ENCODE measurements around the gene REPIN1.

Gene REPIN1

DNA sequence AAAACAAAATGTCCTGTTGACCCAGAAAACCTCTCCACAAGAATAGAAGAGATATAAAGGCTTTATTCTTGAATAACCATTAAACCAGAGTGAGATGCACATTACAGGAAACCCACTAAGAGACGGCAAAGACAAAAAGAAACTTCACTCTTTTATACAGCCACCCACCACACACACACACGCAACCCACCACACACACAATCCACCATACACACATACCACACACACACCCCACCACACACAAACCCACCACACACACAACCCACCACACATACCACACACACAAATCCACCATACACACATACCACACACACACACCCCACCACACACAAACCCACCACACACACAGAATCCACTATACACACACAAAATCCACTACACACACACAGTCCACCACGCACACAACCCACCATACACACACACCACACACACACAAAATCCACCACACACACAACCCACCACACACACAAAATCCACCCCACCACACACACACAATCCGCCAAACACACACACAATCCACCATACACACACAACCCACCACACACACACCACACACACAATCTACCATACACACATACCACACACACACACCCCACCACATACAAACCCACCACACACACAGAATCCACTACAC is 9.5 kb upstream of the REPIN1 start:
- no peak overlapping the region for H3K27ac ChIP-seq
- no peak for DNase-seq (ENCODE audit: low read depth, low spot score)

DNA sequence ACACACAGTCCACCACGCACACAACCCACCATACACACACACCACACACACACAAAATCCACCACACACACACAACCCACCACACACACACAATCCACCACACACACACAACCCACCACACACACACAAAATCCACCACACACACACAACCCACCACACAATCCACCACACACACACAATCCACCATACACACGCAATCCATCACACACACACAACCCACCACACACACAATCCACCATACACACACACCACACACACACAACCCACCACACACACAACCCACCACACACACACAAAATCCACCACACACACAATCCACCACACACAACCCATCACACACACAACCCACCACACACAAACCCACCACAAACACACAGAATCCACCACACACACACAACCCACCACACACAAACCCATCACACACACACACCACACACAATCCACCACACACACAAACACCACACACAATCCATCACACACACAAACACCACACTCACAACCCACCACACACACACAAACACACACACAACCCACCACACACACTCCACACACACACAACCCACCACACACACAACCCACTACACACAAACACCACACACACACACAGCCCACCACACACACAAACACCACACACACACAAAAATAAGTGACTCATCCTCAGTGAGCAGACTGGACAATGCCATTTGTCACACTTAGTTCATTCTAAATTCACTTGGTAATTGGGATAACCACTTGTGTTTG is 8.8 kb upstream of the REPIN1 start:
- no peak for DNase-seq (ENCODE audit: low read depth, low spot score)
- no peak overlapping the region for H3K27ac ChIP-seq

DNA sequence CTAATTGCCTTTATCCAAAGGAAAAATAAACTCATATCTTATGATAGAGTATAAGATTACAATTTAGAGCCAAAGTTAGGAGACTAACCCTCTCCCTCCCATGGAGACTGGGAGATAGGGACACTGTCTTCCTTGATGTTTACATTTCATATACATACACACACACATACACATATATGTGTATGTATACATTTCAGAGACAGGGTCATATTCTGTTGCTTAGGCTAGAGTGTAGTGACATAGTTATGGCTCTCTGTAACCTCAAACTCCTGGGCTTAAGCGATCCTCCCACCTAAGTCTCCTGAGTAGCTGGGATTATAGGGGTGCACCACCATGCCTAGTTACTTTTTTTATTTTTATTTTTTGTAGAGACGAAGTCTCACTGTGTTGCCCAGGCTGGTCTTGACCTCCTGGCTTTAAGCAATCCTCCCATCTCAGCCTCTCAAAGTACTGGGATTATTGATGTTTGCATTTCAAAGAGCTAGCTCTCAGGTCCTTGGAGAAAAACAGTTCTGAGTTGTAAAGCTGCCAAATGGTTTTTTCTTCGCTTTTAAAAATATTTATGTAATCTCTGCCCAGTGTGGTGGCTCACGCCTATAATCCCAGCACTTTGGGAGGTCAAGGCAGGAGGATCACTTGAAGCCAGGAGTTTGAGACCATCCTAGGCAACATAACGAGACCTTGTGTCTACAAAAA is 8.1 kb upstream of the REPIN1 start:
- DNase-seq (ENCODE audit: low read depth, low spot score), result no peak
- no peak overlapping the region for H3K27ac ChIP-seq

DNA sequence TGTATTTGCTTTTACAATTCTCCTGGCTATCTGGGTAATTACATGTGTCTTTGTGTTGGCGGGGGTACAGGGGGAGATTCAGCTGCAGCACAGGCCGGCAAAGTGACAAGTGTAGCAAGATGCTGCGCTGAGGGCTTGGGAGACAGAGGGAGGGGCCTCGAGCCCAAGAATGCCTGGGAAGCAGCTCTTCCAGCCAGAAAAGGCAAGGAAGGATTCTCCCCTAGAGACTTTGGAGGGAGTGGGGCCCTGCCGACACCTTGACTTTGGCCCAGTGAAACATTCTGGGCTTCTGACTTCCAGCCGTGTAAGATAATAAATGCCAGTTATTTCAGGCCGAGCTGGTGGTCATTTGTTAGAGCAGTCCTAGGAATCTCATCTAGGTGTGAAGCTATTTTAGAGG is 7.2 kb upstream of the REPIN1 start:
- H3K27ac ChIP-seq, result no peak overlapping the region
- no peak for DNase-seq (ENCODE audit: low read depth, low spot score)

DNA sequence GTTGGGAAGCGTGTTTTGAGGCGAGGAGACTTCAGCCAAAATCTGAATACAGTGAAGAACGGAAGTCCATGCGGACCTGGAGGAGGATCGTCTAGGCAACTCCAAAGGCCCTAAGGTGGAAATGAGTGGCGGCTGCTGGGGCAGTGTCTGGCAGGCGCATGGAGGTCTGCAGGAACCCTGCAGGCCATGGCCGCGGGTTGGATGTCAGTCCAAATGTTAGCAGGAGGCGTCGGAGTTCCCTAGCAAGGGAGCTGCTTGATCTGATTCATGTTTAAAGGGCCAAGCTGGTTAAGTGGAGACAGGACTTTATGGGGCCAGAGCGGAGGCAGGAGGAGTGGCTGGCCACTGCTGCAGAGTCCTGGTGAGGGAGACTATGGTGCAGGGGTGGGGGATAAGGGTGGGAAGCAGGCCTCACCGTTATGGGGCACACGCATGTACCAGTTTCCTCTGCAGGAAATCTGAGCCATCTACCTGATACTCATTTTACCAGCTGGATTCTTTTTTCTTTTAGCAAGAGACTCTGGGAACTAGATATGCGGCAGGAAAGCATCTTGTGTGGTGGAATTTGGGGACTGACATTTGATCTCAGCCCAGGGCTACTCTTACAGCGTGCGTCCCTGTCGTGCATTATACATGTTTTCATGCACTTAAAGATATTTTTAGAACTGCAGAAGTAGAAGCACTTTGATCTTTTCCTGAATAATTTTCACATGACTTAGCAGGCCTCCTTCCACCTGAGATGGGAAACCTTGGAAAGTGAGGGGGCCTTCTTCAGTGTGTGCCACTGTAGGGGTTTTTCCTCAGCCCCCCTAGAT is 6.6 kb upstream of the REPIN1 start:
- no peak for DNase-seq (ENCODE audit: low read depth, low spot score)
- H3K27ac ChIP-seq, result no peak overlapping the region

DNA sequence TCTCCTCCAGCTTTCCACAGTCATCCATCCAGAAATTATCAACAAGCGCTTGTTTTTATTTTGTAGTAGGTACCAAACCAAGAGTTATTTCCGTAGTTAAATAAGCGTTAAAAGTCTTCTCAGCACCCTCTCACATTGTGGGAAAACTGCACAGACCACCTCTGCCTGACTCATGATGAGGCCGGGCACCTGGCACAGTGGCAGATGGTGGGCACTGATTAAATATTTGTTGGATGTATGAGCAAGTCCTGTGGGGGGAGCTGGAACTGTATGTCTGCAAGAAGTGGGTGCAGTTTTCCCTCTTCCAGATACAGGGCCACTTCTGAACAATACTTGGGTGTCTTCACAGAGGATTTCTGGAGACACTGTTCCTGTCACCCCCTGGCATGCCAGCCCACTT is 5.3 kb upstream of the REPIN1 start:
- no peak for DNase-seq (ENCODE audit: low read depth, low spot score)
- no peak overlapping the region for H3K27ac ChIP-seq

DNA sequence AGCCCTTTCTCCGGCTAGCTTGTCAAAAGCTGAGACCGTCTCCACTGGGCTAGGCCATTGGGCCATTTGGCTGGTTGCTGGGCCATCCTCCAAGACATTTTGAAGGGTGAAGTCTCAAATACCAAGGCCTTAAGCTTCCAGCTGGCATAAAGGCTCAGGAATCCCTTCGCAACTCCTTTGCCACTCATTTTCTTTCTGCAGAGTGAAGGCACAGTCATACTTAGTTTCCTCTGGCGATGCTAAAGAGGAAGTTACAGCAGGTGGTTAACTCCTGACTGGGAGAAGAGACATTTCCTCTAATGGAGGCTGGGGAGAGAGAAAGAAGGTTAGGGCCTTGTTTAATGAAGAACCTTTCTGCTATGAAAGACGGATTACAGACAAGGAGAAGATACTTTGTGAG is 4.8 kb upstream of the REPIN1 start:
- H3K27ac ChIP-seq, result no peak overlapping the region
- no peak for DNase-seq (ENCODE audit: low read depth, low spot score)

DNA sequence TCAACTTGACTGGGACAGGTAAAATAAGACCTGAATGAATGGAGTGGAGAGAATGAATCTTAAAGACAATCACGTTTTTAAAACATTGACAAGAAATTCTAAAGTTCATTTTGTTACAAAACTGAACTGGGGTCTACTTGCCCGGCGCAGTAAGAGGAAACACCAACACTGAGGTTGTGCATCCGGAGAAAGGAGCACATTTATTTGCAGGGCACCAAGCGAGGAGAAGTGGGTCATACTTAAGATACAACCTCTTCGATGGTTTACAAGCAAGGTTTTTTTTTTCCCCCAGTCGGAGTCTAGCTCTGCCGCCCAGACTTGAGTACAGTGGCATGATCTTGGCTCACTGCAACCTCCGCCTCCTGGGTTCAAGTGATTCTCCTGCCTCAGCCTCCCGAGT is 3.4 kb upstream of the REPIN1 start:
- no peak for DNase-seq (ENCODE audit: low read depth, low spot score)
- no peak overlapping the region for H3K27ac ChIP-seq

DNA sequence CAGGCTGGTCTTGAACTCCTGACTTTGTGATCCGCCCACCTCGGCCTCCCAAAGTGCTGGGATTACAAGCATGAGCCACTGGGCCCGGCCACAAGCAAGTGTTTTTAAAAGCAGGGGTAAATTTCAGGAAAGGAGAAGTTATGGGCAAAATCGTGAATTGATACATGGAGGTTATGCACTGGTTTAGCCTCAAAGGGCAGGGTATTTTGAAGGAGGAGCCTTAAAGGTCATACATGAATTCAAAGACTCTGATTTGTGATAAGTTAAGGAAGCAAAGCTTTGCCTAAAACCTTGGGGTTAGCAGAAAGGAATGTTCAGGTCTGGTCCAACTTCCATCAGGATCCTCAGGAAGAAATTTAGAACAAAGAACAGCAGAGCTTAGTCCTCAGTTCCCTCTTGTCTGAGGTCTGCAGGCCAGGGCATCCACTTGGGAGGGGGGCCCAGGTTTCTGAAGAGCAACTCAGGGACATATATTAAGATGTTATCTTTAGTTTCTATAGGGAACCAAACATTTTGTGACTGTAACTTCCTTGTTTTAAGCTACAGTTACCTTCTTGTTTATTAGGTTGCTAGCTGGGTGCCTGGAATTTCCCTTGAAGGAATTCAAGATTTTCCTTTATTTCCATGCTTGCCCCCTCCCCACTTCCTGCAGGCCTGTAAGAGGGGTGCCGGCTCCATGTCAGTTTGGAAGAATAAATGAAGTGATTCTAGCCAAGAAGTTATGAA is 2.8 kb upstream of the REPIN1 start:
- DNase-seq (ENCODE audit: low read depth, low spot score), result no peak
- no peak overlapping the region for H3K27ac ChIP-seq

DNA sequence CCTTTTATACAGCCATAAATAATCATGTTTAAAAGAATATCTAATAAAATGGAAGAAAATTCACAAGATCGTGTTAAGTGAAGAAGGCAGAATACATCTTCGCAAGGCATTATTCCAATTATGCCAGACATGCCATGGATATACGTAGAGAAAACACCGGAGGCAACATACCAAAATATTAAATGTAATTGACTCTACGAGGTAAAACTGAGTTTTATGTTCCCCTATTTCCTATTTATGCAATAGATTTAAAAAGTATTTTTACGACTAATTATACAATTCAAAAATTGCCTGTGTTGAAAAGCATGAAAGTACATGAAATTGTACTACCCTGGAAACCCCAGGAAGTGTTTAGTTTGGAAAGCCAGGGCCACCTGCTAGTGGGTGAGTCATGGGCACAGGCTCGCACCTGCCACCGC is 936 bp upstream of the REPIN1 start:
- DNase-seq (ENCODE audit: low read depth, low spot score), result no peak
- H3K27ac ChIP-seq, result peak overlapping the region; percentile 58

DNA sequence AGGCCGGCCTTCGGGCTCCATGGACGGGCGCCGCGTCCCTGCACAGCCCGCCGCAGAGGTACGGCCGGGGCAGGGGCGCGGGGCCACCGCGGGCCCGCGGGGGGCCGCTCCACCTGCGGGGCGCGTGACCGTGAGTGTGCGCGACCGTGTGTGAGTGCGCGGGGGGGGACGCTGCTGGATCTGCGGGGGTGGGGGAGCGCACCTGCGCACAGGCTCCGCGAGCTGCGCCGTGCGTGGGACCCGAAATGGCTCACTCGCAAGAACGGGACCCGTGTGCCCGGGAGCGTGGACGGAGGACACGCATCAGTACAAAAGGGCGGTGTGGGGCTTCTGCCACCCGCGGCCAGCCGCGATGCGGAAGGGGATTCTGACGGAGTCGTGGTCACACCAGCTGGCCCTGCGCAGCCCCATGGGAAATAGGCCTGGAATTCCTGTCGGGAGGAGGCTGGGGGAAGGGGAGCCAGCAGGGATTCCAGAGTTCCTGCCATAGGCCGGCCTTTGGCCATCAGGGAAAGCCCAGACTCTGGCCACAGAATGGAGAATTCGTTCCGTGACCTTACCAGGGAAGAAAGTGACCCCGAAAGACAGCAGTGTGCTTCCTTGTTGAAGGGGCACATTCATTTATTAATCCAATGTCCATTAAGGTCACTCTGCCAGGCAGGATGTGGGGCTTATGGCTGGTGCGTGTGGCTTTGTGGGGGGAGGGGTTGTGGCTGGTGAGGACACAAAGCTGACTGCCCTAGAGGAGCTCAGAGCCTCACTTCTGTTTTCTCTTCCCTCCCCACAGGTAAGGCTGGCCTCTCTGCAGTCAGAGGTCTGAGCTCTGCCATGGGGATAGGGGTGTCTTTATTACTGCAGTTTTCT is 494 bp downstream of the REPIN1 start:
- no peak for DNase-seq (ENCODE audit: low read depth, low spot score)
- peak overlapping the region; percentile 58 for H3K27ac ChIP-seq

DNA sequence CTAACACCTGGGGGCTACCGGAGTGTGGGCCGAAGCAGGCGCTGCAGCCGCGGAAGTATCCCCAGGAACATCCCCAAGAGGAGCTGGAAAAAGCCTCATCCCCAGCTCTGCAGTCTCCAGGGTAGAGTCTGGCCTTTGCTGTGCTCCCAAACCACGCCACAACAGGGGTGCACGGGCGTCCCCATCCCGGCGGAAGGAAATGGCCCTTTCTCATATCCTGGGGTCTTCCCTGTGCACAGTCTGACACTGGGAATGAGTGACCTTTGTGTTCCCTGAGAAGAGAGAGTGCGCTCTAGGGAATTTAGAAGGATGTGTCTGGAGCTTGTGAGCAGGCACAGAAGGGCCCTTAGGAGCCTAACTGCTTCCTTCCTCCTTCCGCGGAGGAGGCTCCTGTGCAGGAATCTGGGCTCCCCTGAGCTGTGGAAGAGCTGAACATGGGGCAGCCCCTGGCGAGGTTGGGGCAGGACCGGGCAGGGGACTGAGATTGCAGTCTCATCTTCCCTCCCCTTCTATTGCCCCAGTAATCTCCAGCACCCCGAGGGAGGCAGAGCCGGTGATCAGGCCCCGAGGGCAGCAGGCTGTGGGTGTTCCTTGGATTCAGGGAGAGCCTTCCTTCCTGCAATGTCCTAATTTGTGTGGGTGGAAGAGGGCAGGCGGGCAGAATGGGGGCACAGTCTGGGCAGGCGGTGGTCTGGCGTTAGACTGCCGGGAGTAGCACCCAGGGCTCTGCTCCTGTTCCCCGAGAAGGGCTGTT is 1.3 kb downstream of the REPIN1 start:
- no peak for DNase-seq (ENCODE audit: low read depth, low spot score)
- peak overlapping the region; percentile 58 for H3K27ac ChIP-seq

DNA sequence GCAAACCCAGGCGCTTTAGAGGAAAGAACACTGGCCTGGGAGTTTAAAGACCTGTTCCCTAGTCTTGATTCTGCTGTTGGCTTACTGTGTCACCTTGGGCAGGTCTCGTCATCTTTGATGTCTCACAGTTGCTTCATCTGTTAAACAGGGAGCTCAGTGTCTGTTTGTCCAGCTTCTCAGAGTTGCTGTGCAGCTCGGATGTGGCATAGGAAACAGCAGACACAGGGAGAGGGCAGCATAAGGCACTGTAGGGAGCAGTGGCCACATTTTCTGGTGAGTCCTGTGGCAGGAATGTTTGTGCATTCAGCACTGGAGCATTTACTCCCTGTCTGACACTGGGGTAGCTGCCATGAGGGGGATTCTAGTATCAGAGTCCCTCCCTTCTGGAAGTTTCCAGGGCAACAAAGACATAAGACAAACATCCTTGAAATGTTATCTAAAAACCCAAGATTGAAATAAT is 2.0 kb downstream of the REPIN1 start:
- peak overlapping the region; percentile 58 for H3K27ac ChIP-seq
- DNase-seq (ENCODE audit: low read depth, low spot score), result no peak

DNA sequence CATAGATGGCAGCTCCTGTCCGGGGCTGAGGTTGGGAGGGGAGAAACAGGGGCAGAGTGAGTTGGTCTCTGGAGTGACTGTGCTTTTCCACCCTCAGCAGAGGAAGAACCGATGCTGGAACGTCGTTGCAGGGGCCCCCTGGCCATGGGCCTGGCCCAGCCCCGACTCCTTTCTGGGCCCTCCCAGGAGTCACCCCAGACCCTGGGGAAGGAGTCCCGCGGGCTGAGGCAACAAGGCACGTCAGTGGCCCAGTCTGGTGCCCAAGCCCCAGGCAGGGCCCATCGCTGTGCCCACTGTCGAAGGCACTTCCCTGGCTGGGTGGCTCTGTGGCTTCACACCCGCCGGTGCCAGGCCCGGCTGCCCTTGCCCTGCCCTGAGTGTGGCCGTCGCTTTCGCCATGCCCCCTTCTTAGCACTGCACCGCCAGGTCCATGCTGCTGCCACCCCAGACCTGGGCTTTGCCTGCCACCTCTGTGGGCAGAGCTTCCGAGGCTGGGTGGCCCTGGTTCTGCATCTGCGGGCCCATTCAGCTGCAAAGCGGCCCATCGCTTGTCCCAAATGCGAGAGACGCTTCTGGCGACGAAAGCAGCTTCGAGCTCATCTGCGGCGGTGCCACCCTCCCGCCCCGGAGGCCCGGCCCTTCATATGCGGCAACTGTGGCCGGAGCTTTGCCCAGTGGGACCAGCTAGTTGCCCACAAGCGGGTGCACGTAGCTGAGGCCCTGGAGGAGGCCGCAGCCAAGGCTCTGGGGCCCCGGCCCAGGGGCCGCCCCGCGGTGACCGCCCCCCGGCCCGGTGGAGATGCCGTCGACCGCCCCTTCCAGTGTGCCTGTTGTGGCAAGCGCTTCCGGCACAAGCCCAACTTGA is 2.7 kb downstream of the REPIN1 start:
- DNase-seq (ENCODE audit: low read depth, low spot score), result no peak
- peak overlapping the region; percentile 58 for H3K27ac ChIP-seq

DNA sequence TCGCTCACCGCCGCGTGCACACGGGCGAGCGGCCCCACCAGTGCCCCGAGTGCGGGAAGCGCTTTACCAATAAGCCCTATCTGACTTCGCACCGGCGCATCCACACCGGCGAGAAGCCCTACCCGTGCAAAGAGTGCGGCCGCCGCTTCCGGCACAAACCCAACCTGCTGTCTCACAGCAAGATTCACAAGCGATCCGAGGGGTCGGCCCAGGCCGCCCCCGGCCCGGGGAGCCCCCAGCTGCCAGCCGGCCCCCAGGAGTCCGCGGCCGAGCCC is 3.3 kb downstream of the REPIN1 start:
- no peak for DNase-seq (ENCODE audit: low read depth, low spot score)
- H3K27ac ChIP-seq, result no peak overlapping the region

DNA sequence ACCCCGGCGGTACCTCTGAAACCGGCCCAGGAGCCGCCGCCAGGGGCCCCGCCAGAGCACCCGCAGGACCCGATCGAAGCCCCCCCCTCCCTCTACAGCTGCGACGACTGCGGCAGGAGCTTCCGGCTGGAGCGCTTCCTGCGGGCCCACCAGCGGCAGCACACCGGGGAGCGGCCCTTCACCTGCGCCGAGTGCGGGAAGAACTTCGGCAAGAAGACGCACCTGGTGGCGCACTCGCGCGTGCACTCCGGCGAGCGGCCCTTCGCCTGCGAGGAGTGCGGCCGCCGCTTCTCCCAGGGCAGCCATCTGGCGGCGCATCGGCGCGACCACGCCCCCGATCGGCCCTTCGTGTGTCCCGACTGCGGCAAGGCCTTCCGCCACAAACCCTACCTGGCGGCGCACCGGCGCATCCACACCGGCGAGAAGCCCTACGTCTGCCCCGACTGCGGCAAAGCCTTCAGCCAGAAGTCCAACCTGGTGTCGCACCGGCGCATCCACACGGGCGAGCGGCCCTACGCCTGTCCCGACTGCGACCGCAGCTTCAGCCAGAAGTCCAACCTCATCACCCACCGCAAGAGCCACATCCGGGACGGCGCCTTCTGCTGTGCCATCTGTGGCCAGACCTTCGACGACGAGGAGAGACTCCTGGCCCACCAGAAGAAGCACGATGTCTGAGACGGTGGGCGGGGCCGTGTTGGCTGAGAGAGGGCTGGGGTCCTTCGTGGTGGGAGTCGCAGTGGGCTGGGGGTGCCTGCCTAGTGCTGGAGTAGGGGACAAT is 3.8 kb downstream of the REPIN1 start:
- no peak overlapping the region for H3K27ac ChIP-seq
- DNase-seq (ENCODE audit: low read depth, low spot score), result no peak

All from epithelial cell of prostate (primary cell).